K562 (cell line): Measurements from ENCODE around the gene TMEM63C. TPM values are rescaled to one million over a fixed set of nuclear protein-coding genes. Genes with fewer than 3 reads are reported as not detected.

Experiments
- ASH1L ChIP-seq: fragments of 450-650 bp; IDR thresholded peaks from 2 replicates; pipeline ENCODE4 v1.6.1; 2018; ENCODE audit warnings: borderline replicate concordance, mild to moderate bottlenecking, low read depth; ENCODE audit not compliant: partially characterized antibody
- CBX5 ChIP-seq: IDR thresholded peaks from 2 replicates; pipeline ENCODE4 v1.6.1; 2014; ENCODE audit warnings: low read depth, borderline replicate concordance
- ILK ChIP-seq: fragments of 450-650 bp; IDR thresholded peaks from 2 replicates; pipeline ENCODE4 v1.6.1; 2016; ENCODE audit warnings: missing genetic modification characterization, low read depth, mild to moderate bottlenecking, missing compliant biosample characterization, moderate library complexity, borderline replicate concordance
- KHSRP ChIP-seq: fragments of 450-650 bp; IDR thresholded peaks from 2 replicates; pipeline ENCODE4 v1.6.1; 2017
- PRPF4 ChIP-seq: fragments of 200-400 bp; formaldehyde crosslinking; IDR thresholded peaks from one replicate; pipeline ENCODE4 v1.6.1; 2017; ENCODE audit warnings: low read length, low read depth, mild to moderate bottlenecking; ENCODE audit not compliant: insufficient read depth, poor library complexity, severe bottlenecking
- SREBF2 ChIP-seq: sonication (generic); formaldehyde crosslinking; IDR thresholded peaks from 2 replicates; pipeline ENCODE4 v1.4.0; 2020; ENCODE audit warnings: mild to moderate bottlenecking, missing genetic modification reagents
- ZKSCAN1 ChIP-seq: fragments of 150-350 bp; IDR thresholded peaks from 2 replicates; pipeline ENCODE4 v1.6.1; 2016; ENCODE audit warnings: low read depth, low read length
- ZNF408 ChIP-seq: fragments of 250-450 bp; sonication (Bioruptor Pico); IDR thresholded peaks from 2 replicates; pipeline ENCODE4 v1.4.0; 2020; ENCODE audit warnings: low read depth, mild to moderate bottlenecking, moderate library complexity
- ZNF696 ChIP-seq: fragments of 250-450 bp; sonication (Bioruptor Pico); conservative IDR thresholded peaks from 2 replicates; pipeline ENCODE4 v1.4.0; 2020; ENCODE audit warnings: mild to moderate bottlenecking, moderate library complexity
- ZNF75A ChIP-seq: fragments of 450-650 bp; formaldehyde crosslinking; IDR thresholded peaks from 2 replicates; pipeline ENCODE4 v1.4.0; 2020; ENCODE audit warnings: mild to moderate bottlenecking
- polyA plus RNA-seq, 8 experiments: library from polyadenylated mRNA; depleted of rRNA in 4 of 8; stranded (reverse) in 5 of 8; unstranded in 3 of 8; fragments of >200 nt; fragmentation: Nextera tagmentation in 2 of 8; fragmentation: Illumina TruSeq in 1 of 8; extraction: Ambion mirVana in 2 of 8; extraction: Trizol in 1 of 8; gene quantifications; 2 replicates each; pipeline versions ENCODE4 v1.2.1 to v1.2.3, GENCODE V29; 2011 to 2014; ENCODE audit warnings: inconsistent platforms in 1 of 8, missing spikeins in 1 of 8
- total RNA-seq, 7 experiments: library from RNA; depleted of rRNA in 6 of 7; stranded (reverse); fragments of >200 nt in 6 of 7; fragmentation: Illumina TruSeq in 2 of 7; extraction: Trizol in 2 of 7; gene quantifications; 2 replicates each; pipeline versions ENCODE4 v1.2.1 to v1.2.3, GENCODE V29; 2011 to 2021; ENCODE audit warnings: low replicate concordance in 1 of 7
- TF ChIP-seq, protein P1 (sequence below): fragments of 200-600 bp; sonication (generic); IDR thresholded peaks from one replicate; pipeline ENCODE4 v1.6.1; 2012; ENCODE audit warnings: mild to moderate bottlenecking, low read depth, low read length, inconsistent platforms
- TF ChIP-seq, protein P2 (sequence below): sonication (generic); formaldehyde crosslinking; IDR thresholded peaks from 2 replicates; pipeline ENCODE4 v1.9.0; 2022; ENCODE audit warnings: mild to moderate bottlenecking, missing genetic modification reagents

The TMEM63C gene
- total and polyA plus RNA-seq, 9 of the 15 experiments (the other 6 are each of a cell fraction or from before 2014, with no cell fraction given) = 0.07 TPM; not detected in 8

GRCh38 chr14:77177702-77178101 lies 3.9 kb upstream of the TMEM63C start (continued):
- TF ChIP-seq, protein P1, sequence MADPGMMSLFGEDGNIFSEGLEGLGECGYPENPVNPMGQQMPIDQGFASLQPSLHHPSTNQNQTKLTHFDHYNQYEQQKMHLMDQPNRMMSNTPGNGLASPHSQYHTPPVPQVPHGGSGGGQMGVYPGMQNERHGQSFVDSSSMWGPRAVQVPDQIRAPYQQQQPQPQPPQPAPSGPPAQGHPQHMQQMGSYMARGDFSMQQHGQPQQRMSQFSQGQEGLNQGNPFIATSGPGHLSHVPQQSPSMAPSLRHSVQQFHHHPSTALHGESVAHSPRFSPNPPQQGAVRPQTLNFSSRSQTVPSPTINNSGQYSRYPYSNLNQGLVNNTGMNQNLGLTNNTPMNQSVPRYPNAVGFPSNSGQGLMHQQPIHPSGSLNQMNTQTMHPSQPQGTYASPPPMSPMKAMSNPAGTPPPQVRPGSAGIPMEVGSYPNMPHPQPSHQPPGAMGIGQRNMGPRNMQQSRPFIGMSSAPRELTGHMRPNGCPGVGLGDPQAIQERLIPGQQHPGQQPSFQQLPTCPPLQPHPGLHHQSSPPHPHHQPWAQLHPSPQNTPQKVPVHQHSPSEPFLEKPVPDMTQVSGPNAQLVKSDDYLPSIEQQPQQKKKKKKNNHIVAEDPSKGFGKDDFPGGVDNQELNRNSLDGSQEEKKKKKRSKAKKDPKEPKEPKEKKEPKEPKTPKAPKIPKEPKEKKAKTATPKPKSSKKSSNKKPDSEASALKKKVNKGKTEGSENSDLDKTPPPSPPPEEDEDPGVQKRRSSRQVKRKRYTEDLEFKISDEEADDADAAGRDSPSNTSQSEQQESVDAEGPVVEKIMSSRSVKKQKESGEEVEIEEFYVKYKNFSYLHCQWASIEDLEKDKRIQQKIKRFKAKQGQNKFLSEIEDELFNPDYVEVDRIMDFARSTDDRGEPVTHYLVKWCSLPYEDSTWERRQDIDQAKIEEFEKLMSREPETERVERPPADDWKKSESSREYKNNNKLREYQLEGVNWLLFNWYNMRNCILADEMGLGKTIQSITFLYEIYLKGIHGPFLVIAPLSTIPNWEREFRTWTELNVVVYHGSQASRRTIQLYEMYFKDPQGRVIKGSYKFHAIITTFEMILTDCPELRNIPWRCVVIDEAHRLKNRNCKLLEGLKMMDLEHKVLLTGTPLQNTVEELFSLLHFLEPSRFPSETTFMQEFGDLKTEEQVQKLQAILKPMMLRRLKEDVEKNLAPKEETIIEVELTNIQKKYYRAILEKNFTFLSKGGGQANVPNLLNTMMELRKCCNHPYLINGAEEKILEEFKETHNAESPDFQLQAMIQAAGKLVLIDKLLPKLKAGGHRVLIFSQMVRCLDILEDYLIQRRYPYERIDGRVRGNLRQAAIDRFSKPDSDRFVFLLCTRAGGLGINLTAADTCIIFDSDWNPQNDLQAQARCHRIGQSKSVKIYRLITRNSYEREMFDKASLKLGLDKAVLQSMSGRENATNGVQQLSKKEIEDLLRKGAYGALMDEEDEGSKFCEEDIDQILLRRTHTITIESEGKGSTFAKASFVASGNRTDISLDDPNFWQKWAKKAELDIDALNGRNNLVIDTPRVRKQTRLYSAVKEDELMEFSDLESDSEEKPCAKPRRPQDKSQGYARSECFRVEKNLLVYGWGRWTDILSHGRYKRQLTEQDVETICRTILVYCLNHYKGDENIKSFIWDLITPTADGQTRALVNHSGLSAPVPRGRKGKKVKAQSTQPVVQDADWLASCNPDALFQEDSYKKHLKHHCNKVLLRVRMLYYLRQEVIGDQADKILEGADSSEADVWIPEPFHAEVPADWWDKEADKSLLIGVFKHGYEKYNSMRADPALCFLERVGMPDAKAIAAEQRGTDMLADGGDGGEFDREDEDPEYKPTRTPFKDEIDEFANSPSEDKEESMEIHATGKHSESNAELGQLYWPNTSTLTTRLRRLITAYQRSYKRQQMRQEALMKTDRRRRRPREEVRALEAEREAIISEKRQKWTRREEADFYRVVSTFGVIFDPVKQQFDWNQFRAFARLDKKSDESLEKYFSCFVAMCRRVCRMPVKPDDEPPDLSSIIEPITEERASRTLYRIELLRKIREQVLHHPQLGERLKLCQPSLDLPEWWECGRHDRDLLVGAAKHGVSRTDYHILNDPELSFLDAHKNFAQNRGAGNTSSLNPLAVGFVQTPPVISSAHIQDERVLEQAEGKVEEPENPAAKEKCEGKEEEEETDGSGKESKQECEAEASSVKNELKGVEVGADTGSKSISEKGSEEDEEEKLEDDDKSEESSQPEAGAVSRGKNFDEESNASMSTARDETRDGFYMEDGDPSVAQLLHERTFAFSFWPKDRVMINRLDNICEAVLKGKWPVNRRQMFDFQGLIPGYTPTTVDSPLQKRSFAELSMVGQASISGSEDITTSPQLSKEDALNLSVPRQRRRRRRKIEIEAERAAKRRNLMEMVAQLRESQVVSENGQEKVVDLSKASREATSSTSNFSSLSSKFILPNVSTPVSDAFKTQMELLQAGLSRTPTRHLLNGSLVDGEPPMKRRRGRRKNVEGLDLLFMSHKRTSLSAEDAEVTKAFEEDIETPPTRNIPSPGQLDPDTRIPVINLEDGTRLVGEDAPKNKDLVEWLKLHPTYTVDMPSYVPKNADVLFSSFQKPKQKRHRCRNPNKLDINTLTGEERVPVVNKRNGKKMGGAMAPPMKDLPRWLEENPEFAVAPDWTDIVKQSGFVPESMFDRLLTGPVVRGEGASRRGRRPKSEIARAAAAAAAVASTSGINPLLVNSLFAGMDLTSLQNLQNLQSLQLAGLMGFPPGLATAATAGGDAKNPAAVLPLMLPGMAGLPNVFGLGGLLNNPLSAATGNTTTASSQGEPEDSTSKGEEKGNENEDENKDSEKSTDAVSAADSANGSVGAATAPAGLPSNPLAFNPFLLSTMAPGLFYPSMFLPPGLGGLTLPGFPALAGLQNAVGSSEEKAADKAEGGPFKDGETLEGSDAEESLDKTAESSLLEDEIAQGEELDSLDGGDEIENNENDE = no peak
- TF ChIP-seq SREBF2 = no peak
- TF ChIP-seq ZKSCAN1 = no peak
- no peak for TF ChIP-seq ASH1L
- TF ChIP-seq, protein P2, sequence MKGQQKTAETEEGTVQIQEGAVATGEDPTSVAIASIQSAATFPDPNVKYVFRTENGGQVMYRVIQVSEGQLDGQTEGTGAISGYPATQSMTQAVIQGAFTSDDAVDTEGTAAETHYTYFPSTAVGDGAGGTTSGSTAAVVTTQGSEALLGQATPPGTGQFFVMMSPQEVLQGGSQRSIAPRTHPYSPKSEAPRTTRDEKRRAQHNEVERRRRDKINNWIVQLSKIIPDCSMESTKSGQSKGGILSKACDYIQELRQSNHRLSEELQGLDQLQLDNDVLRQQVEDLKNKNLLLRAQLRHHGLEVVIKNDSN (CRISPR knock-in tag) = no peak
- TF ChIP-seq ILK (tag) = no peak
- TF ChIP-seq CBX5 = no peak
- TF ChIP-seq PRPF4 = no peak
- no peak for TF ChIP-seq ZNF75A (CRISPR knock-in tag)
- no peak for TF ChIP-seq ZNF696
- TF ChIP-seq KHSRP = no peak
- no peak for TF ChIP-seq ZNF408 (CRISPR knock-in tag)
